NCI-H2107 treated with DMSO at 0.1 percent for 48 hours (cell line): Measurements from ENCODE around the gene NUP210L.

Experiments
- DNase-seq: peaks from one replicate; lab custom pipeline; 2025; ENCODE audit not compliant: unreplicated experiment; lab: John Stamatoyannopoulos, UW

NUP210L gene

DNA sequence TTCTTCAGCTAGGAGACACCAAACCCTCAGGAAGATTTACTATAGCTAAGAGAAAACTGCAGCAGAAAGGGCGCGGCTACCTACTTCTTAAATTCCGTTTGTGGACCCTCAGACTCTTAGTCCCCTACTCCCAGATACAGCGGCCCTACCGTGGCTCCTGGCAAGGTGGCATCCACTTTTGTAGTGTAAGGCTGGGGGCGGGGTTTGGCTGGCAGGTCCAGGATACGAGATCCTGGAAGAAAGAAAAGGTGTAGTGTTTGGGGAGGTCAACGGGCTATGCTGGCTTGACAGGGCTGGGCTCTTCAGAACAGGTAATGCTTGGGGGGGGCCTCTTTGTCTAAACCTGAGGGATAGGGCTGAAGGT is 186.9 kb downstream of the NUP210L start:
- DNase-seq, result peak; percentile 80

DNA sequence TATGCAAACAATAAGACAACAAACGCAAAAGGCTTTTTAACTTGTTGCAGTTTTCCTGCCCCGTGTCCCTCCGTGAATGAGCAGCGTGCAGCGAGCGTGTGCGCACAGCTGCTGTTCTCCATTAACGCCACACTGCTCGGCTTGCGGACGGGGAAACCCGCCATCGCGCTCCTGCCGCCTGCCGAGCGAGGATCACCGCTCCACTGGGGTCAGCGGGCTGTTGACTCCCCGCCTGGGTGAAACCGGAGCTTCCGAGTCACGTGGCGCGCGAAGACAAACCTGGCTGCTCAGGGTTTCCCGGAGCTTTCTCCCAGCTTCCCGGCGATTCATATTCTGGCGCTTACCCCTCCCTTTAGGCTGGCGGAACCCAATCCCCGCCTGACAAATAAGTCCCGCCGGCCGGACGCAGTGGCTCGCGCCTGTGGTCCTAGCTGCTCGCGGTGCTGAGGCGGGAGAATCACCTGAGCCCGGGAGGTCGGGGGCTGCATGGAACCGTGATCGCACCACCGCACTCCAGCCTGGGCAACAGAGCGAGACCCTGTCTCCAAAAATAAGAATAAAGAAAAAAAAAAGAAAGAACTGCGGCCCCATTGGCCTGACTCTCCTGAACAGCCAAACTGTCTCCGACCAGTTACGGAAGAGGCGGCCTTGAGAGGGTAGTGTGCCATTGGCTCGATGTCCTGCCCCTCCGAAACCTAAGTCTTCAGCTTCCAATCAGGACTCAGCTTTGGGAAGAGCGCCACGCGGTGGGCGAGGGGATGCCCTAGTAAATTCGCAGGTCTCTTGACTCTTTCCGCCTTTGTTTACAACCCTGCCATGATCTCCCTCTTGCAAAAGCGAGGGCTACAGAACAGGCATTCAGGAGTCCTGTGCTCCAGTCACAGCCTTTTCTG is 187.5 kb downstream of the NUP210L start, which contains the start of gene CREB3L4:
TSS of gene CREB3L4 (plus strand) at position 796 of the 893 bp plus-strand sequence. CDS start 624 bp downstream, outside the sequence.
- DNase-seq, result peak; percentile 99

DNA sequence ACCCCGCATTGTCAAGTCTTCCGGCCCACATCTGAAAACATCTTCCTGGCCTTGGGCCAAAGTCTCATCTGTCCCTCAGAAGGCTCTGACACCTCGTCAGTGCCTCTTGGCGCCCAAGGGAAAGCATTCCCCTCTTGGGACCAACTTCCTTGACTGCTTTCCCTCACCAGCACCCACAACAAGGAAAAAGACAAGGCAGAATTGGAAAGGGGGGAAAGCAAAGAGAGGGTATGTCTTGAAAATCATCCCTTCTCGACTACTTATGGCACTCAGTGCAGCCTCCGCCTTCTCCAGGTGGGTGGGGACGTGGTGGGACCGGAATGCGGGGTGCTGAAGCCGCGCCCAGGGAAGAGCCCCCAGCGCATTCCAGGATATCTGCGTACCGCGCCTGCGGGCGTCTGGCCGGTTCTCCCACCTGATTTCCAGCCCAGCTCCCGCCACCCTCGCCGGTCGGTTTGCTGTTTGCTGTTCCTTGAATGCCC is 191.0 kb downstream of the NUP210L start:
- no peak for DNase-seq

DNA sequence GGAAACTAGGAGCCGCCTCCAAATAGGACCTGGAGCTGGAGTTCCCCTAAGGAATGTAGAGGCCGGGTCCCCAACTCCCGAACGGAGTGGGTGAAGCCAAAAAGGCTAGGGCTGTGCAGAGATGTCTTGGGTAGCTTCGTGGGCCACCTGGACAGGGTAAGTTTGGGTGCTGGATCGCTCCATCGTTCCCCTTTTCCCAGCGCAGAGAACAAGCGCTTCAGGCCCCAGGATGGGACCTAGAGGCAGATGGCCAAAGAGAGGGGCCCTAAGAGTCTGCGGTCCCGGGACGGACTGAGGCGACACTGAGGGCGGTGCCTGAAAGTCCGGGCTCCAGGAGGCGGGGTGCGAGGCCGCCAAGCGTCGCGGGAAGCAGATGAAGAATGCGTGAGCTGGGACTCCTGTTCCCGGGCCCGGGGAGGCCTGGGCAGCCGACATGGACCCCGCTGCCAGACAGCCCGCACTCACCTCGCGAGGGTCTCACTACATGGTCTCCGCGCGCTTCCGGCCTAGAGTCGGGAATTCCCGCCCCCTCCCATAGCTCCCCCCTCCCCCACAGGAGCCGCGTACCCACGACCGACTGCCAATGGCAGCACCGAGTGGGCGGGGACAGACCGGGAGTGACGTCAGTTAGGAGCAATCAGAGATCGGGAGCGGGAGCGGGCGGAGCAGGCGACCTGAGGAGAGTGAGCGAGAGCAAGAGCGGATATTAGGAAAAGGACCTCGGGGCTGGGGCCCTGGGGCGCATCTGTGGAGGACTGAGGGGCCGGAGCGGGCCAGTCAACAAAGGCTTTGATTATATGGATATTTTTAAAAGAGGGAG is 191.6 kb downstream of the NUP210L start, which contains the start of gene SLC39A1:
TSS of gene SLC39A1 (minus strand) at position 508 of the 820 bp plus-strand sequence. CDS start 822 bp downstream, outside the sequence.
- peak; percentile 98 for DNase-seq

DNA sequence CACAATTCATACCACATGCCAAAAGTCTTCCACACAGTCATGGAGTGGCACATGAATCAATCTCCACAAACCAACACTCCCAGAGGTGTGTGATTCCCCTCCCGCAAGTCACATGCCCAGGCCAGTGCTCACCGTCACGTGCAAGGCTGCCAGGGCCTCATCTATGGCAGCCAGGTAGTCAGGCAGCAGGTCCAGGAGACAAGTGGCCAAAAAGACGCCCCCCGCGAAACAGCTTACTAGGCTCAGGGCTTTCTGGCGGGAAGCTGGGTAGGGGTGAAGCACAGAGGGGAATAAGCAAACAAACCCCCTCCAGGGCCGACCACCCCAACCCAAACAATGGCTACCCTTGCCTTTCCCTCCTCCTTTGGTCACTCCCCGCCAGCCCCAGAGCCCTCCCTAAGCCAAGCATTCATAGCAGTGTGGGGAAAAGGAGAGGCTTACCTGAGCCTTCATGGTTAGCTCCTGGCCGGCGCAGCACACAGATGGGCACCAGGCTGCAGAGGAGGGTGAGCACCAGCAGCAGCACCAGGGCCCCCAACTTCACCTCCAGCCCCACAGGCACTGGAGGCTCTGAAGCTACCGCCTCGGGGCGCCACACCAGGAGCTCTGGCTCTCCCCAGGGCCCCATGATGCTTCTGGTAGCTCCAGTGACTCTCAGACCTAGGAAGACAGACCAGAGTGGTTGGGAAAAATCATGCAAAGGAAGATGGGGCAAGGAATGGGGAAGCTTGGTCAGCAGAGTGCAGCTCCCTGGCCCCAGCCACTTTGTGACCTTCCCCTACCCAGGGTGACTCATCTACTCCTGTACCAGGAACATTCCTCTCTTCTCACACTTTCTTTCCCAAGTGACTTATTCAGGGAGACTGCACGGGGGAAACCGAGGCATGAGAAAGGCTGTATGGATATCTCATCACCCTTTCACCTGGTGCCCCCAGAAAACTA is 192.5 kb downstream of the NUP210L start:
- no peak for DNase-seq

DNA sequence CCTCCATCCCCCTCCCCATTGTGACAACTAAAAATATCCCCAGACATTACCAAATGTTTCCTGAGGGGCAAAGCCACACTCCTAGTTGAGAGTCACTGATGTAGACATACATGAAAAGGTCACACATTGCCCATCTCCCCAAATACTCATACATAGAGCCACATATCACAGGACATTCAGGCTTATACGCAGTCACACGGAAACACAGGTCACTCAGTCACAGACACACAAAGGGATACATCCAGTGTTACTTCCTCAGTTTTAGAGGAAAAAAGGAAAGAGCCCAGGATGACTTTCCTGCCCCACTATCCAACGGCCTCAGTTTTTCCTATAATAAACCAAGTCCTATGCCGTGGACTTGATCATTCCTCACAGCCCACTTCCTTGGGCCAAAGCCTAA is 193.5 kb downstream of the NUP210L start:
- DNase-seq, result no peak

DNA sequence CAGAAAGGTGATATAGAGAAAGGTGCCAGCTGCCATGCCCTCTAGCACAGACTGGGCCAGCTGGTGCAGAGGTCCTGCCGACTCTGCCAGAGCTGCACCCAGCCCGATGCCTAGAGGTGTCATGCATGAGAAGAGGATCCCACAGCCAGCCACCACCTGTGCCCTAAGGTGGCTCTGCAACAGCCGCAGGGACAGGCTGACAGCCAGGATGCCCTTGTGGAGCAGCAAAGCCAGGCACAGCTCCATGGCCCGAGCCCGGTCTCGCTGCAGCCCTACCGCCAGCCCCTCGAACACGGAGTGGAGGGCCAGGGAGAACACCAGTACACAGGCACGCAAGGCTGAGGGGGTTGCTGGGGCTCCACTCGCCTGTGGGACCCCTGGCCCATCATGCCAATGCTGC is 194.7 kb downstream of the NUP210L start:
- no peak for DNase-seq

DNA sequence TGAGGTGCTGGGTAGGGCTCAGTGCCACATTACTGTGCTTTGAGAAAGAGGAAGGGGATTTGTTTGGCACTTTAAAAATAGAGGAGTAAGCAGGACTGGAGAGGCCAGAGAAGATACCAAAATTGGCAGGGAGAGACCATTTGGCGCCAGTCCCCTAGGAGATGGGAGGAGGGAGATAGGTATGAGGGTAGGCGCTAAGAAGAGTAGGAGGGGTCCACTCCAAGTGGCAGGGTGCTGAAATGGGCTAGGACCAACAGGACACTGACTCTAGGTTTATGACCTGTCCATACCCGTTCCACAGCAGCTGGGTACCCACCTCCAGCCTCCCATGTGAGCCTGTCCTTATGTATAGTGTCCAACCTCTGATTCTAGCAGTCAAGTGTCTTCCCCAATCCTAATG is 195.4 kb downstream of the NUP210L start:
- no peak for DNase-seq

DNA sequence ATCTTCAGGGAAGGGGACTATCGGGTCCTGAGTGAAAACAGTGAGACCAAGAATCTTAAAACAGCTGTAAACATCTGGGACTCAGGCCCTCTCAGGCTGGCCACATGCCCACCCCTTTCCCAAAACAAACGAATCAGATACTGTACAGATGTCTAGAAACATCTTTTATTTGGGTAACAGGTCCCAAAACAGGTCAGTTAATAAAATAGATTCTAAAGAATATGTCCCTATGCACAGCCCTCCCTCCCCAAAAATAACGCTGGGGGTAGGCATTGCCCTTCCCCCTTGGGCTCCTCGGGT is 196.0 kb downstream of the NUP210L start:
- no peak for DNase-seq

DNA sequence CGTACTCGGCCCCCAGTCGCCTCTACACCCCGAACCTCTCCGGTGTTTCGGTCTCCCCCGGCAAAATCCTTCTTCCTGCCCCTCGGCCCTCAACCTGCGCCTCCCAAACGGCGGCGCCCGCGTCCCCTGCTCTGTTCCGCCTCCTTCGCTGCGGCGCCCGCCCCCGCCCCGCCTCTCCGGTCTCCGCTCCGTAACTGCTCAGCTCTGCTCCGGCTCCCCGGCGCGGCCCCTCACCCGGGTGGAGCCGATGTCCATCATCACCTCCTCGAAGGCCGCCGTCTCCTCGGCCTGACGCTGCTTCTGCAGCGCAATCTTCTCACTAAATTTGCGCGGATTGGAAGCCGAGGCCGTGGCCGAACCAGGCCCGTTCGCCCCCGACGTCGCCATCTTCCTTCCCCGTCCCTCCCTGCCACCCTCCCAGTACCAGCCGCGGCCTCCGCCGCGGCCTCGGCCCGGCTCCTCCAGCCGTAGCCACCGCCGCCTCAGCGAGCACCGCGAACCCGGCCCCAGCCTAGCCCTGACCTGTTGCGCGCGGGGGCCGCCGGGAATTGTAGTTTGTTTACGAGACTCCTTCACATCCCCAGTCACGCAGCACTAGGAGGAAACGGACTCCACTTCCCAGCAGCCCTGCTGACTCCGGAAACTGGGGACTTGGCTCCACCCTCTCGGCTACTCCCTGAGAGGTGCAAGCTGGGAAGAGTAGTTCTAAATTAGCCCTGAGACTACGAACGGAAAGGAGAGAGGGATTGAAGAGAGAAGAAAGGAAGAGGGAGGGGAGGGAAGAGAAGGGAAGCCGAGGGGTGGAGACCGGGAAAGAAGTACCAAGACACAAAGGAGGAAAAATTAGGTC is 196.5 kb downstream of the NUP210L start, which contains the start of gene CRTC2:
TSS of gene CRTC2 (minus strand) at position 502 of the 850 bp plus-strand sequence. CDS start at position 387, 115 bp downstream.
- DNase-seq, result peak; percentile 99

DNA sequence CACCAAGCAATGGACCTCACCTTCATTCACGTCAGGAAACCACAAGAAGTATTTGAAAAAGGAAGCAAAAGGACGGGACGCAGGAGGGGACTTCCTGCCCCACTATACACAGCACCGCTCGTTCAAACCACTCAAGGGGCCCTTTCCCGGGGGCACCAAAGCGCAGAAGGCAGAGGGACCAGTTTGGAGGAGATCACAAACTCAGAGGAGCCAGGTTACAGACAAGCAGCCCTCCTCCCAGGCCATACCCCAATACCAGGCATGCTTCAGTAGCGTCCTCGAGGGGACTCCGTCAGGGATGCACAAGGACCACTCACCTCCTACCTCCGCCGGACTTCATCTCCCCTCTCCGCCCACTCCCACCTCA is 197.1 kb downstream of the NUP210L start:
- DNase-seq, result no peak

DNA sequence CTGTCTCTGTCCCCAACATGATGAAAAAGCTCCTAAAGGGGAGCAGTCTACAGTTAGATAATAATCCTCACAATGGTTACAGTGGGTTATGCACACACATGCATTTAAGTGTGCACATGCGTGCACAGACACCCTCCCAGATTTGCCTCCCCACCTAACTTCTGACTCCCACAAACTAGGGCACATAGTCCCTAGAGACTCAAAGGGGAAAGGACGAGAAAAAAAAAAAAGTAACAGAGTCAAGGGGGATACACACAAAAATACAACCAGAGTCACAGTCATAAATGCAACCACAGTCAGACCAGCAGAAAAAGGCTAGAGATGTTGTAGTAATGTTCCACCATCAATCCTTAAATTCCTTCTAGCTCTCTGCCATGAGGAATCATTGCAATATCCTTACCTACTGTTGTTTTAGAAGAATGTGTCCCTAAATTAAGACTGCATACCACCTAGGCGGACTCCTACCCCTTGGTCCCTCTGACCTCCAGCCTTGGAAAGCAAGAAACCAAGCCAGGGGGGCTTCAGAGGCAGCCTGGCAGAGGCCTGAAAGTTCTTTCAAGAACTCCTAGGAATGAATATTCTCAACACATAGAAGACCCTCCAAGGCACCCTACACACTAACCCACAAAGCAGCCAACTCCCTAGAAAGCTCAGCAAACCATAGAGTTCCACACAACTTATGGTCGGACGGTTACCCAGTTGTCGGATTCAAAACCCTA is 197.7 kb downstream of the NUP210L start:
- no peak for DNase-seq

DNA sequence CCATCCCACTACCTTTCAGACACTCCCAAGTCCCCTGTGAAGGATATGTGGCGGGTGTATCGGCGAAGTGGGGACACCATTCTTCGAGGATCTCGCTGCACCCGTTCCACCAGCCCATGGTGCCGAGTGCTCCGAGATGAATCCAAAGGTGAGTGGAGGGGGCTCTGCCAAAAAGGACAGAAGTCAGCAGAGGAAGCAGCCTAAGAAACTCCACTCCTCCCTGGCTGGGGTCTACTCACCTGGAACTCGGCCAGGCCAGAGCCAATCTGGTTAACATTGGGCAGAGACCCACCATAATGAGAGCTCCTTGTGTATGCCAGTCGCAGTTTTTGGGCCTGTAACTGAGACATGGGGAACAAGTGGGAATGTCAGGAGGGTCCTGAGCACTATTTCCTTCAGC is 200.0 kb downstream of the NUP210L start:
- no peak for DNase-seq

DNA sequence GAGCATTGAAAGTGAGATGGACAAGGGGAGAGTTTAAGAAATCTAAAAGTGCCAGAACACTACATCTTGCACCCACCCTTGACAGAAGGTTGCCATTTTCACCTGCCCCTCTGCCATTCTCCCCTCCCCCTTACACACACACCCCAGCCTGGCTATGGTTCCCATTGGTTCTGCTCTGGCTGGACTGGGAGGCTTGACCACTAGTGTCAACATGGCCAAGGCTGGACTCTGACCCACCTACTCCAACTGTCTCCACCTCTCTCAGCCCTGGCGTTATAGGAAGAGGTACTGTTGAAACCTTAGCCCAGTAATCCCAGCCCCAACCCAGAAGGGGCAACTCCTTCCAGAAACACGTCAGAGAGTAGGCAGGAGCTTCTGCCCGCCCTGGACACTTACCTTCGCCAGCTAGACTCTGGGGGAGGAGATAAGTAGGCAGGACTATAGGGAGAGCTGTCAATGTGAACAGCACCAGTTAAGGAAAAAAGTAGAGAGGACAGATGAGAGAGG is 201.0 kb downstream of the NUP210L start:
- DNase-seq, result no peak

DNA sequence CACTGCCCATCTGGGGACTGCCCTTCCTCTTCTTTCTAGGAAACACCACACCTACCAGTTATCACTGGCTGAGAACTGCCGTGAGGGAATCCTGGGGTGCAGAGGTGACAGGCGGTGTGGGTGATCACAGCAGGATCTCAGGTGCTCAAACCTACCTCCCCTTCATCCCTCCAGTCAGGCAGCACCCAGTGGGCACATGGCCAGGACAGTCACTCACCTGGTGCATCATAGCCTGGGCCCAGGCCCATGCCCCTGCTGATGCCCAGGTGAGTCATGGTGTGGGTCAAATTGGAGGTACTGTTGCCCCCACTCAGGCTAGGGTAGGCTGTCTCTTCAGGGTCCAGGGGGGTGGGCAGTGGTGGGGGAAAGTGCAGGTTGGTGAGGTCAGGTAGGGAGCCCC is 203.1 kb downstream of the NUP210L start:
- no peak for DNase-seq

DNA sequence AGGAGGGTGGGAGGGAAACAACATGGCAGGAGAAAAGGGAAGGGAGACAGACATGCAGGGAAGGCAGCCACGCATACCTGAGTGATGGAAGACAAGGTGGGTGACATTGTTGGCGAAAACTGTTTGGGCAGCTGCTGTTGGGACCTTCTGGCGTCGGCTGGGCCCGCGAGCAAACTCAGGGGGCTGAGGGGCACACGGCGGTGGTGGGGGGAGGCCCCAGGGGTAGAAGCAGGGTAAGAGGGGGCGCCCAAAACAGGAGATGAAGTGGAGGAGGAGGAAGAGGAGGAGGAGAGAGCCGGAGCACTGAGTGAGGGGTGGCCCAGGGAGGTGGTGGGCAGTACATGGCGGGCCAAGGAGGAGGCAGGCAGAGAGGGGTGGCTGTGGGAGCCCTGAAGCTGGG is 203.7 kb downstream of the NUP210L start:
- DNase-seq, result no peak

DNA sequence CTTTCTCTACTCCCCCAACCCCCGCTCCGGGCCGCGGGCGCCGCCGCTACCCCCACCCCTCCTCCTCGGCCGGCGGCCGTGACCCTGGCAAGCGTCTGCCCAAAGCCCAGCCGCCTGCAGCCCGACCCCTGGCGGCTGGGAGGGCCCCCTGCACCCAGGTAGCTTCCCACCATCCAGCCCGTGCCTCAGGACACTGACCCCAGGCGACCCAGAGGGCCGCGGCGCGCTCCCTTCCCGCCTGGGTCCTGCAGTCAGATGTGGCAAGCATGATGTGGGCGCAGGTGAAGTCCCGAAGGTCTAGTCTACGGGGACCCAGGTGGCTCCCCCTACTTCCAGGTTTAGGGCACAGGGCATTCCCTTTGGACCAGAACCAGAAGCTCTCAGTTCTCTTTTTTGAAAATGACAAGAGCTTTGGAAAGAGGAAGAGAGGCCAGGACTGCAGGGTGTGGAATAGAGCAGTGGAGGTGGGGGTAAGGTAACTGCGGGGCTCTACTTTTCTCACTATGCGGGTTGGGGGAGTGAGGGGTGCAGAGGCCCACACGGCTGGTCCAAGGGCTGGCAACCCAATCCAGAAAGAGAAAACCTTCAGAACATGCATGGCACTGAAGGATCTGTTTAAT is 208.1 kb downstream of the NUP210L start, which contains the start of gene DENND4B:
TSS of gene DENND4B (minus strand) at position 97 of the 620 bp plus-strand sequence. CDS start 2,344 bp downstream, outside the sequence.
- DNase-seq, result peak; percentile 65
